Heart right ventricle (tissue), 16 donors: Measurements from ENCODE around the gene IL17REL. TPM values are rescaled to one million over a fixed set of nuclear protein-coding genes. Genes with fewer than 3 reads are reported as not detected.
A peak's percentile ranks its signal among the peaks of the same experiment; 100 is the strongest.

ENCODE experiments used
- ATAC-seq, 8 donors: fragments of 200-7000 bp; cut with Tn5 transposase; one replicate each; pipeline ENCODE4 v1.9.1; 2020; ENCODE audit warnings: mild to moderate bottlenecking in 8 of 8, moderate library complexity in 8 of 8, moderate number of reproducible peaks in 1 of 8
- DNase-seq, 2 donors: peaks; one replicate each; pipeline ENCODE4 v3.0.0-alpha.2; 2020
- H3K27ac ChIP-seq, 10 donors: fragments of 200-600 bp; sonication (generic) in 2 of 10; one replicate each; pipeline versions ENCODE4 v1.5.0 to v1.8.0; 2020 to 2022; ENCODE audit warnings: mild to moderate bottlenecking in 3 of 10
- H3K27me3 ChIP-seq, 7 donors: fragments of 200-600 bp; one replicate each; pipeline ENCODE4 v1.8.0; 2021 to 2022; ENCODE audit warnings: mild to moderate bottlenecking in 2 of 7
- H3K36me3 ChIP-seq, 9 donors: fragments of 200-600 bp; sonication (generic) in 1 of 9; one replicate each; pipeline versions ENCODE4 v1.5.0 to v1.8.0; 2020 to 2022; ENCODE audit warnings: mild to moderate bottlenecking in 2 of 9
- H3K4me1 ChIP-seq, 9 donors: fragments of 200-600 bp; sonication (generic) in 1 of 9; one replicate each; pipeline versions ENCODE4 v1.5.0 to v1.8.0; 2020 to 2022; ENCODE audit warnings: mild to moderate bottlenecking in 4 of 9
- H3K4me3 ChIP-seq, 10 donors: fragments of 200-600 bp; sonication (generic) in 2 of 10; one replicate each; pipeline versions ENCODE4 v1.5.0 to v1.8.0; 2020 to 2022; ENCODE audit warnings: mild to moderate bottlenecking in 7 of 10, moderate library complexity in 2 of 10
- H3K9me3 ChIP-seq, 11 donors: fragments of 200-600 bp in 10 of 11; sonication (generic) in 2 of 11; one replicate each; pipeline versions ENCODE4 v1.5.0 to v1.8.0; 2013 to 2022; ENCODE audit warnings: mild to moderate bottlenecking in 2 of 11, control low read depth in 1 of 11, moderate library complexity in 1 of 11
- CTCF ChIP-seq, 9 donors: fragments of 200-600 bp; sonication (generic) in 2 of 9; IDR thresholded peaks; one replicate each; pipeline versions ENCODE4 v1.5.0 to v1.8.0; 2021 to 2022; ENCODE audit warnings: antibody characterized with exemption in 9 of 9, mild to moderate bottlenecking in 5 of 9, moderate library complexity in 1 of 9
- WGBS, 2 donors: extraction: QIAGEN DNeasy Blood & Tissue Kit; methylation state at CpG; one replicate each; pipeline ENCODE4 v1.1.7; 2013; ENCODE audit warnings: inconsistent platforms in 1 of 2; 5-methylcytosine and 5-hydroxymethylcytosine counted together
- intact Hi-C, 10 donors: fragments of 100-400 bp; cut with DNase I; formaldehyde crosslinking; loops; one replicate each; pipeline versions ENCODE4 v1.11.1 to v1.14.2; 2022
- polyA plus RNA-seq, 2 donors: library from polyadenylated mRNA; stranded (reverse); fragments of 200-250 nt; gene quantifications; one replicate each; pipeline ENCODE4 v1.2.3, GENCODE V29; 2013
- total RNA-seq, 10 donors: library from RNA; stranded (reverse); fragmentation: NEBNext Ultra II Directional in 3 of 10; extraction: Animal tissue kit (Norgen Biotek cat#: 25700) in 3 of 10; gene quantifications; one replicate each; pipeline versions ENCODE4 v1.2.1 to v1.2.4, GENCODE V29; 2021 to 2023
- donor health status: Arrhythmogenic right ventricular cardiomyopathy.
- donor health status: ischemic (EF 13 %, LVEDD 7.1; RV severe dilation, severe dysfunction).
- donor health status: healthy with polysubstance abuse.
- donor health status: DM: no; HTN: yes; CAD: no.
- donor health status: DM: no; HTN: no; CAD: no.
- donor health status: ischemic (EF 25% LVEDD 6.9; RV normal size, moderate dysfunction).
- donor health status: ischemic (EF 25% LVEDD 5.7; RV mildly dilated, moderate dysfunction).
- donor health status: healthy.
- donor health status: DM: yes; HTN: yes; CAD: no.
- donor health status: Ischemic cardiomyopathy.
- donor health status: ischemic (EF 35%, LVEDD 5.7; RV mildly dilated, moderate dysfunction).
- donor health status: nonischemic (EF 11% LVEDD 7.7; RV severe dilation, severe dysfunction).
- donor health status: DM: yes; HTN: yes; CAD: no.
- donor health status: PGD.
- donor health status: ischemic (EF 29% LVEDD 5.4; RV normal size, mild dysfunction).
- donor health status: nonischemic (EF 23%, LVEDD 6.1; RV moderate dilation, normal function).

Gene IL17REL
- total and polyA plus RNA-seq, 12 donors: 0.11 TPM; not detected in 11

DNA sequence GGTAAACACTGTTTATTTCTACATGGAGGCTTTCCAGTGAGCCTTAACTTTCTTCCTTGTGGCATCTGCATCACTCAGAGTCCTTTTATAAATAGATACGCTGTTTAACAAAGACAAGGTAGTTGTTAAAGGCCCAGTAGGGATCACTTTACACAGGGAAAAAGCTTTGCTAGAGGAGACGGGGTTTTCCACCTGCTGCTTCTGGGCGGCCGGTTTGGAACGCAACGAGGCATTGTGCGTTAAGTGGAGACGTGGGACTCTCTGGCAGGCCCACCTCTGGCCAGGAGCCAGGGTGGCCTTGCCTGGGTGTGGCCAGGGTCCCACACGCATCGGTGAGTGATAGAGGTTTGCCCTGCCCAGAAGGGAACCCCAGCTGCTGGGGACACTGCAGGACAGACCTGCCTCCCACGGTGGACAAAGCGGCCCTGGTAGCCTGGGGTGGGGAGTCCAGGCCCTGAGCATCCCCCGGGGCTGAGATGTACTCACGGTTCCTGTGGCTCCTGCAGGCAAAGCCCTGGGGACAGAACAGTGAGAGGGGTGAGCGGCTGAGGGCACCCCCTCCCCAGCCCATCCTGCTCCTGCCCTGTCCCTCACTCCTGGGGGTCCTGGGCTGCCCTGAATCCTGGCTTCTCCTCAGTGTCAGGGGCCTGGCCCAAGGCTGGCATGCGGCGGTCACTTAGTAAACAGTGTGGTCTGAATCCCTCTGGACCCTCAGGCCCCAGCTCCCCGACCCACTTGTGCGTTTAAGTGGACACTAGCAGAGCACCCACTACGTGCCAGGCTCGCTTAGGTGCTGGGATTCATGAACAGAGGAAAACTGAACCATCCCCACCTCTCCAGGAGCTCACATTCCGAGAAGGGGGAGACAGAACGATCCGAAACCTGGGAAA is 4.2 kb downstream of the IL17REL start:
- intact Hi-C loops: no loop called here
- Histone ChIP-seq H3K4me3 (no peak overlapping the region), H3K9me3 (no peaks in the 10 kb centered on the region), H3K27ac (no peak overlapping the region), H3K27me3 (peaks cover 24 to 57% (median 42%) of the 10 kb centered on the region in 7 donors), H3K36me3 (no peaks in the 10 kb centered on the region), H3K4me1 (peaks cover 0 to 5% (median 0%) of the 10 kb centered on the region in 9 donors)
- no peak for DNase-seq
- ATAC-seq: no peak
- 77 to 79% methylated on average over 24 of the region's 24 CpGs for WGBS, 2 donors
- no peak for TF ChIP-seq CTCF (IDR thresholded peaks at IDR 0.05)

GRCh38 chr22:50007057-50007511 is 5.5 kb downstream of the IL17REL start:
- H3K36me3 ChIP-seq: no peaks in the 10 kb centered on the region
- H3K4me3 ChIP-seq: no peak overlapping the region
- H3K9me3 ChIP-seq: no peaks in the 10 kb centered on the region
- DNase-seq (no peak), ATAC-seq (no peak)
- no peak for TF ChIP-seq CTCF (IDR thresholded peaks at IDR 0.05)
- intact Hi-C loops: no loop called here
- H3K27ac ChIP-seq: no peak overlapping the region
- peaks cover 0 to 5% (median 0%) of the 10 kb centered on the region in 9 donors for H3K4me1 ChIP-seq
- peaks cover 20 to 44% (median 29%) of the 10 kb centered on the region in 7 donors for H3K27me3 ChIP-seq
- 88 to 89% methylated on average over 3 of the region's 3 CpGs for WGBS, 2 donors

- 78 to 81% methylated on average over 4 of the region's 4 CpGs for WGBS, 2 donors
- Histone ChIP-seq H3K9me3 (no peaks in the 10 kb centered on the region), H3K4me1 (peaks cover 0 to 5% (median 0%) of the 10 kb centered on the region in 9 donors), H3K4me3 (no peak overlapping the region), H3K27me3 (peaks cover 4 to 28% (median 12%) of the 10 kb centered on the region in 7 donors), H3K36me3 (no peaks in the 10 kb centered on the region), H3K27ac (no peak overlapping the region)
- ATAC-seq (no peak), DNase-seq (no peak)
- intact Hi-C loops: no loop called here
- no peak for TF ChIP-seq CTCF (IDR thresholded peaks at IDR 0.05)
These were observed 7.6 kb downstream of the IL17REL start for GRCh38 chr22:50004918-50005317.

DNA sequence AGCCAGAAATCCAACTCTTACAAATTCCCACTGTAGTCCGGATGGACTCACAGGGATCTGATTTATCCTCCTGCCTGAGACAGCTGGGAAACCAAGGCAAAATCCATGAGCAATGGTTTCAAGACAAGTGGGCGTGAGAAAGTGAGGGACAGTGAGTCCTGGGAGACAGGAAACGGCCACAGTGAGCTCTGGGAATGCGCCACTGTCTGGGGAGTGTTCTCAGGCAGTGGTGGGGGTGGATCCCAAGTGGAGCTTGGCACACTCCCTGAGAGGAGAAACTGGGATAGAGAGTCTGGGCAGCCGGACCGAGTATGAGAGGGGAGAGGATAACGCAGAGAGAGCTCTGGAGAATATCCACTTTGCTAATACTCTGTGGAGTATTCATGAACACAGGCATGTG is 9.8 kb downstream of the IL17REL start:
- Histone ChIP-seq H3K27me3 (peaks cover 0 to 26% (median 9%) of the 10 kb centered on the region in 7 donors), H3K27ac (no peak overlapping the region), H3K9me3 (no peaks in the 10 kb centered on the region), H3K4me3 (no peak overlapping the region), H3K36me3 (no peaks in the 10 kb centered on the region), H3K4me1 (peaks cover 0 to 12% (median 0%) of the 10 kb centered on the region in 9 donors)
- no peak for DNase-seq
- TF ChIP-seq CTCF (IDR thresholded peaks at IDR 0.05): no peak
- peak in 5 of 8 donors; percentile 33 to 58 (median 50) for ATAC-seq
- intact Hi-C loops: no loop called here
- WGBS, 2 donors: 51 to 53% methylated on average over 7 of the region's 7 CpGs
